Measurements from ENCODE around the gene BMERB1.

Gene BMERB1

GRCh38 chr16:15494236-15494635 is 59.8 kb downstream of the BMERB1 start:
- DNase-seq (ENCODE audit: low read depth in 4 of 4, low spot score in 1 of 4) = no peak

GRCh38 chr16:15495898-15496297 is 61.5 kb downstream of the BMERB1 start:
- DNase-seq (ENCODE audit: low read depth in 4 of 4, low spot score in 1 of 4) = no peak

- DNase-seq (ENCODE audit: low read depth in 4 of 4, low spot score in 1 of 4) = no peak
These were observed 64.2 kb downstream of the BMERB1 start for GRCh38 chr16:15498427-15499175.

- no peak for DNase-seq (ENCODE audit: low read depth in 4 of 4, low spot score in 1 of 4)
These were observed 67.8 kb downstream of the BMERB1 start for GRCh38 chr16:15502041-15502725.

GRCh38 chr16:15506441-15506840 is 72.1 kb downstream of the BMERB1 start:
- DNase-seq (ENCODE audit: low read depth in 4 of 4, low spot score in 1 of 4) = no peak

- DNase-seq (ENCODE audit: low read depth in 4 of 4, low spot score in 1 of 4) = no peak
These were observed 73.0 kb downstream of the BMERB1 start for GRCh38 chr16:15507301-15507958.

- no peak for DNase-seq (ENCODE audit: low read depth in 4 of 4, low spot score in 1 of 4)
These were observed 73.7 kb downstream of the BMERB1 start for GRCh38 chr16:15507959-15508627.

GRCh38 chr16:15509051-15509592 is 74.7 kb downstream of the BMERB1 start:
- no peak for DNase-seq (ENCODE audit: low read depth in 4 of 4, low spot score in 1 of 4)

- no peak for DNase-seq (ENCODE audit: low read depth in 4 of 4, low spot score in 1 of 4)
These were observed 75.5 kb downstream of the BMERB1 start for GRCh38 chr16:15509593-15510535.

- DNase-seq (ENCODE audit: low read depth in 4 of 4, low spot score in 1 of 4) = no peak
These were observed 76.6 kb downstream of the BMERB1 start for GRCh38 chr16:15510992-15511391.

GRCh38 chr16:15511759-15512487 is 77.5 kb downstream of the BMERB1 start:
- no peak for DNase-seq (ENCODE audit: low read depth in 4 of 4, low spot score in 1 of 4)

- DNase-seq (ENCODE audit: low read depth in 4 of 4, low spot score in 1 of 4) = no peak
These were observed 78.8 kb downstream of the BMERB1 start for GRCh38 chr16:15513156-15513555.

GRCh38 chr16:15515992-15516391 is 81.6 kb downstream of the BMERB1 start:
- no peak for DNase-seq (ENCODE audit: low read depth in 4 of 4, low spot score in 1 of 4)

- DNase-seq (ENCODE audit: low read depth in 4 of 4, low spot score in 1 of 4) = no peak
These were observed 82.2 kb downstream of the BMERB1 start for GRCh38 chr16:15516609-15517008.

GRCh38 chr16:15517743-15518377 is 83.5 kb downstream of the BMERB1 start:
- DNase-seq (ENCODE audit: low read depth in 4 of 4, low spot score in 1 of 4) = no peak

GRCh38 chr16:15518381-15519351 is 84.3 kb downstream of the BMERB1 start:
- no peak for DNase-seq (ENCODE audit: low read depth in 4 of 4, low spot score in 1 of 4)

- no peak for DNase-seq (ENCODE audit: low read depth in 4 of 4, low spot score in 1 of 4)
These were observed 85.4 kb downstream of the BMERB1 start for GRCh38 chr16:15519790-15520189.

GRCh38 chr16:15521390-15521757 is 87.0 kb downstream of the BMERB1 start:
- DNase-seq (ENCODE audit: low read depth in 4 of 4, low spot score in 1 of 4) = no peak

Measured in stimulated activated CD4-positive, alpha-beta T cell treated with anti-CD3 and anti-CD28 coated beads, Interleukin-1b, Interleukin-23, amount 100 ng/mL, for 24 hours (primary cell).